GM19452 (cell line): Measurements from ENCODE around the gene FGF2.
A peak's percentile ranks its signal among the peaks of the same experiment; 100 is the strongest.
"Not testable (repeated sequence)": the region's sequence is repeated elsewhere in the genome, so short reads cannot be mapped to it uniquely, and the experiment has no call there.

ENCODE experiments used
- ATAC-seq: cut with Tn5 transposase; IDR thresholded peaks from one replicate; pipeline ENCODE4 v1.9.1; 2021; ENCODE audit not compliant: unreplicated experiment

The FGF2 gene

GRCh38 chr4:122812823-122813222, 13.8 kb upstream of the FGF2 start:
- not testable (repeated sequence) for ATAC-seq

GRCh38 chr4:122814426-122814825, 12.2 kb upstream of the FGF2 start:
- peak; percentile 99 for ATAC-seq

GRCh38 chr4:122815248-122815647, 11.4 kb upstream of the FGF2 start:
- ATAC-seq: no peak

GRCh38 chr4:122816476-122816875, 10.2 kb upstream of the FGF2 start:
- ATAC-seq: no peak

GRCh38 chr4:122819708-122820449, 6.8 kb upstream of the FGF2 start:
- ATAC-seq: no peak

GRCh38 chr4:122821092-122821491, 5.5 kb upstream of the FGF2 start:
- ATAC-seq: no peak

- ATAC-seq: no peak
Measured at GRCh38 chr4:122822466-122822865, 4.2 kb upstream of the FGF2 start.

- ATAC-seq: no peak
Measured at GRCh38 chr4:122823476-122823875, 3.2 kb upstream of the FGF2 start.

- ATAC-seq: no peak
Measured at GRCh38 chr4:122824616-122825015, 2.0 kb upstream of the FGF2 start.

GRCh38 chr4:122826079-122826527, 528 bp upstream of the FGF2 start:
- ATAC-seq: no peak

- ATAC-seq: peak; percentile 54
Measured at GRCh38 chr4:122827258-122827878, 737 bp downstream of the FGF2 start.

GRCh38 chr4:122827879-122828601, 1.4 kb downstream of the FGF2 start:
- ATAC-seq: peak; percentile 86

GRCh38 chr4:122830426-122831095, 3.9 kb downstream of the FGF2 start:
- no peak for ATAC-seq

- ATAC-seq: no peak
Measured at GRCh38 chr4:122831515-122832196, 5.0 kb downstream of the FGF2 start.

- no peak for ATAC-seq
Measured at GRCh38 chr4:122832732-122833131, 6.1 kb downstream of the FGF2 start.

- ATAC-seq: no peak
Measured at GRCh38 chr4:122833999-122834398, 7.4 kb downstream of the FGF2 start.

- ATAC-seq: no peak
Measured at GRCh38 chr4:122836941-122837340, 10.3 kb downstream of the FGF2 start.

GRCh38 chr4:122838034-122838433, 11.4 kb downstream of the FGF2 start:
- no peak for ATAC-seq

GRCh38 chr4:122842392-122842791, 15.8 kb downstream of the FGF2 start:
- ATAC-seq: no peak

- ATAC-seq: no peak
Measured at GRCh38 chr4:122842984-122843531, 16.4 kb downstream of the FGF2 start.
